ENCODE measurements around the gene LPP. TPM values are rescaled to one million over a fixed set of nuclear protein-coding genes. Genes with fewer than 3 reads are reported as not detected.

The LPP gene
- polyA plus RNA-seq, 3 donors from 2014 or later: 6.5 to 33.5 (median 11.3) TPM

- H3K4me1 Mint-ChIP-seq: peaks cover 3 to 9% of the 10 kb centered on the region in 2 donors
- no peak overlapping the region for H3K27ac Mint-ChIP-seq
- no peak for DNase-seq
- H3K36me3 Mint-ChIP-seq: peaks cover 0 to 10% (median 0%) of the 10 kb centered on the region in 3 donors
- H3K27me3 Mint-ChIP-seq (ENCODE audit: low read depth in 3 of 3): peaks cover 0 to 2% (median 0%) of the 10 kb centered on the region in 3 donors
- H3K9me3 Mint-ChIP-seq: no peaks in the 10 kb centered on the region
- no peak overlapping the region for H3K4me3 Mint-ChIP-seq
Observed at GRCh38 chr3:188315553-188315952, 161.6 kb downstream of the LPP start.

- Mint-ChIP-seq H3K27ac (no peak overlapping the region), H3K4me3 (no peak overlapping the region), H3K4me1 (peaks cover 5 to 13% of the 10 kb centered on the region in 2 donors), H3K9me3 (no peaks in the 10 kb centered on the region), H3K36me3 (peaks cover 0 to 10% (median 0%) of the 10 kb centered on the region in 3 donors), H3K27me3 (ENCODE audit: low read depth in 3 of 3) (peaks cover 0 to 2% (median 2%) of the 10 kb centered on the region in 3 donors)
- no peak for DNase-seq
Observed at GRCh38 chr3:188316021-188316722, 162.2 kb downstream of the LPP start.

- peaks cover 0 to 10% (median 0%) of the 10 kb centered on the region in 3 donors for H3K36me3 Mint-ChIP-seq
- peaks cover 0 to 2% (median 2%) of the 10 kb centered on the region in 3 donors for H3K27me3 Mint-ChIP-seq (ENCODE audit: low read depth in 3 of 3)
- no peak overlapping the region for H3K4me3 Mint-ChIP-seq
- no peak for DNase-seq
- H3K27ac Mint-ChIP-seq: peak overlapping the region in 1 of 6 donors; percentile 57
- H3K9me3 Mint-ChIP-seq: no peaks in the 10 kb centered on the region
- H3K4me1 Mint-ChIP-seq: peaks cover 5 to 18% of the 10 kb centered on the region in 2 donors
Observed at GRCh38 chr3:188316723-188317070, 162.7 kb downstream of the LPP start.

- H3K27ac Mint-ChIP-seq: peak overlapping the region in 1 of 6 donors; percentile 60
- peaks cover 32 to 47% of the 10 kb centered on the region in 2 donors for H3K4me1 Mint-ChIP-seq
- DNase-seq: no peak
- no peak overlapping the region for H3K4me3 Mint-ChIP-seq
- H3K36me3 Mint-ChIP-seq: peaks cover 0 to 6% (median 4%) of the 10 kb centered on the region in 3 donors
- H3K27me3 Mint-ChIP-seq (ENCODE audit: low read depth in 3 of 3): peaks cover 0 to 2% (median 0%) of the 10 kb centered on the region in 3 donors
- no peaks in the 10 kb centered on the region for H3K9me3 Mint-ChIP-seq
Observed at GRCh38 chr3:188319569-188319968, 165.6 kb downstream of the LPP start.

GRCh38 chr3:188320757-188321156 is 166.8 kb downstream of the LPP start:
- Mint-ChIP-seq H3K36me3 (peaks cover 0 to 7% (median 4%) of the 10 kb centered on the region in 3 donors), H3K9me3 (no peaks in the 10 kb centered on the region), H3K27me3 (ENCODE audit: low read depth in 3 of 3) (peaks cover 0 to 2% (median 0%) of the 10 kb centered on the region in 3 donors), H3K4me1 (peaks cover 41 to 59% of the 10 kb centered on the region in 2 donors), H3K4me3 (no peak overlapping the region), H3K27ac (peak overlapping the region in 1 of 6 donors; percentile 9)
- DNase-seq: no peak

GRCh38 chr3:188321258-188321657 is 167.3 kb downstream of the LPP start:
- H3K4me3 Mint-ChIP-seq: no peak overlapping the region

GRCh38 chr3:188322135-188322887 is 168.4 kb downstream of the LPP start:
- Mint-ChIP-seq H3K4me3 (peak overlapping the region in 3 of 5 donors; percentile 1 to 63 (median 51)), H3K27me3 (ENCODE audit: low read depth in 3 of 3) (peaks cover 0 to 2% (median 0%) of the 10 kb centered on the region in 3 donors), H3K36me3 (peaks cover 0 to 12% (median 4%) of the 10 kb centered on the region in 3 donors), H3K27ac (peak overlapping the region; percentile 2 to 86 (median 48)), H3K9me3 (no peaks in the 10 kb centered on the region), H3K4me1 (peaks cover 45 to 64% of the 10 kb centered on the region in 2 donors)
- DNase-seq: no peak

More at GRCh38 chr3:188321258-188321657, 167.3 kb downstream of the LPP start:
- H3K9me3 Mint-ChIP-seq: no peaks in the 10 kb centered on the region
- no peak overlapping the region for H3K27ac Mint-ChIP-seq
- H3K36me3 Mint-ChIP-seq: peaks cover 0 to 11% (median 4%) of the 10 kb centered on the region in 3 donors
- peaks cover 46 to 64% of the 10 kb centered on the region in 2 donors for H3K4me1 Mint-ChIP-seq
- peaks cover 0 to 2% (median 0%) of the 10 kb centered on the region in 3 donors for H3K27me3 Mint-ChIP-seq (ENCODE audit: low read depth in 3 of 3)
- DNase-seq: no peak

- Mint-ChIP-seq H3K4me1 (peaks cover 45 to 58% of the 10 kb centered on the region in 2 donors), H3K4me3 (peak overlapping the region in 4 of 5 donors; percentile 21 to 63 (median 42)), H3K27me3 (ENCODE audit: low read depth in 3 of 3) (peaks cover 0 to 2% (median 0%) of the 10 kb centered on the region in 3 donors), H3K9me3 (no peaks in the 10 kb centered on the region), H3K27ac (peak overlapping the region; percentile 2 to 86 (median 66)), H3K36me3 (peaks cover 0 to 8% (median 4%) of the 10 kb centered on the region in 3 donors)
- DNase-seq: peak; percentile 24 to 32 (median 26)
Observed at GRCh38 chr3:188323067-188323842, 169.3 kb downstream of the LPP start.

GRCh38 chr3:188326111-188326510 is 172.2 kb downstream of the LPP start:
- no peaks in the 10 kb centered on the region for H3K27me3 Mint-ChIP-seq (ENCODE audit: low read depth in 3 of 3)
- H3K4me1 Mint-ChIP-seq: peaks cover 56 to 79% of the 10 kb centered on the region in 2 donors
- H3K27ac Mint-ChIP-seq: peak overlapping the region in 1 of 6 donors; percentile 59
- no peaks in the 10 kb centered on the region for H3K9me3 Mint-ChIP-seq
- peaks cover 0 to 9% (median 8%) of the 10 kb centered on the region in 3 donors for H3K36me3 Mint-ChIP-seq
- H3K4me3 Mint-ChIP-seq: no peak overlapping the region
- no peak for DNase-seq

- Mint-ChIP-seq H3K36me3 (peaks cover 0 to 9% (median 8%) of the 10 kb centered on the region in 3 donors), H3K27ac (no peak overlapping the region), H3K4me1 (peaks cover 55 to 76% of the 10 kb centered on the region in 2 donors), H3K9me3 (no peaks in the 10 kb centered on the region), H3K4me3 (no peak overlapping the region), H3K27me3 (ENCODE audit: low read depth in 3 of 3) (no peaks in the 10 kb centered on the region)
- no peak for DNase-seq
Observed at GRCh38 chr3:188326968-188327367, 173.0 kb downstream of the LPP start.

GRCh38 chr3:188327433-188327832 is 173.5 kb downstream of the LPP start:
- Mint-ChIP-seq H3K4me1 (peaks cover 50 to 71% of the 10 kb centered on the region in 2 donors), H3K27me3 (ENCODE audit: low read depth in 3 of 3) (no peaks in the 10 kb centered on the region), H3K27ac (no peak overlapping the region), H3K4me3 (no peak overlapping the region), H3K36me3 (peaks cover 0 to 9% (median 8%) of the 10 kb centered on the region in 3 donors), H3K9me3 (no peaks in the 10 kb centered on the region)
- DNase-seq: no peak

- H3K36me3 Mint-ChIP-seq: peaks cover 0 to 5% (median 5%) of the 10 kb centered on the region in 3 donors
- no peaks in the 10 kb centered on the region for H3K9me3 Mint-ChIP-seq
- H3K4me3 Mint-ChIP-seq: peak overlapping the region; percentile 0 to 10 (median 1)
- peak overlapping the region; percentile 6 to 76 (median 35) for H3K27ac Mint-ChIP-seq
- no peak for DNase-seq
- no peaks in the 10 kb centered on the region for H3K27me3 Mint-ChIP-seq (ENCODE audit: low read depth in 3 of 3)
- peaks cover 25 to 44% of the 10 kb centered on the region in 2 donors for H3K4me1 Mint-ChIP-seq
Observed at GRCh38 chr3:188330138-188330537, 176.2 kb downstream of the LPP start.

- no peak for DNase-seq
- Mint-ChIP-seq H3K4me3 (no peak overlapping the region), H3K9me3 (no peaks in the 10 kb centered on the region), H3K36me3 (peaks cover 0 to 5% (median 2%) of the 10 kb centered on the region in 3 donors), H3K27me3 (ENCODE audit: low read depth in 3 of 3) (peaks cover 0 to 2% (median 2%) of the 10 kb centered on the region in 3 donors), H3K4me1 (peaks cover 25 to 40% of the 10 kb centered on the region in 2 donors), H3K27ac (peak overlapping the region in 2 of 6 donors; percentile 29 to 69)
Observed at GRCh38 chr3:188331166-188331565, 177.2 kb downstream of the LPP start.
